Kidney epithelial cell (primary cell): ENCODE results near the gene ATXN1. TPM values are rescaled to one million over a fixed set of nuclear protein-coding genes. Genes with fewer than 3 reads are reported as not detected.

ENCODE experiments used
- DNase-seq: peaks from one replicate; pipeline ENCODE4 v3.0.0-alpha.2; 2010; ENCODE audit warnings: low read depth
- H3K27me3 ChIP-seq: 2 replicates; pipeline ENCODE4 v1.6.0; 2011; ENCODE audit warnings: low read length; ENCODE audit not compliant: control insufficient read depth, insufficient read depth
- H3K36me3 ChIP-seq: 2 replicates; pipeline ENCODE4 v1.5.1; 2011; ENCODE audit warnings: low read length; ENCODE audit not compliant: control insufficient read depth, insufficient read depth
- H3K4me3 ChIP-seq: 2 replicates; pipeline ENCODE4 v1.5.1; 2011; ENCODE audit warnings: low read depth, mild to moderate bottlenecking, control low read depth, low read length
- CTCF ChIP-seq: IDR thresholded peaks from 2 replicates; pipeline ENCODE4 v1.5.1; 2011; ENCODE audit warnings: mild to moderate bottlenecking, moderate library complexity, low read length, control low read depth, inconsistent platforms; ENCODE audit not compliant: insufficient read depth, poor library complexity, severe bottlenecking
- total RNA-seq: library from RNA; depleted of rRNA; stranded (reverse); fragments of >200 nt; gene quantifications from 2 replicates; pipeline ENCODE4 v1.2.3, GENCODE V29; 2015

Gene ATXN1
- total RNA-seq, 1 donor from 2014 or later: 12.5 TPM

- no peak for DNase-seq
- Histone ChIP-seq H3K36me3 (peaks cover 1% of the 10 kb centered on the region), H3K27me3 (no peaks in the 10 kb centered on the region), H3K4me3 (no peak overlapping the region)
- no peak for TF ChIP-seq CTCF
Measured at GRCh38 chr6:16756660-16757255, 4.5 kb downstream of the ATXN1 start.

- TF ChIP-seq CTCF: no peak
- H3K36me3 ChIP-seq: peaks cover 1% of the 10 kb centered on the region
- DNase-seq: no peak
- H3K4me3 ChIP-seq: no peak overlapping the region
- no peaks in the 10 kb centered on the region for H3K27me3 ChIP-seq
Measured at GRCh38 chr6:16755544-16755943, 5.7 kb downstream of the ATXN1 start.

GRCh38 chr6:16754876-16755275 lies 6.4 kb downstream of the ATXN1 start:
- DNase-seq: no peak
- TF ChIP-seq CTCF: no peak
- peaks cover 1% of the 10 kb centered on the region for H3K36me3 ChIP-seq
- H3K27me3 ChIP-seq: no peaks in the 10 kb centered on the region
- H3K4me3 ChIP-seq: no peak overlapping the region

GRCh38 chr6:16754274-16754673 lies 7.0 kb downstream of the ATXN1 start:
- Histone ChIP-seq H3K27me3 (no peaks in the 10 kb centered on the region), H3K4me3 (no peak overlapping the region), H3K36me3 (peaks cover 1% of the 10 kb centered on the region)
- TF ChIP-seq CTCF: no peak
- no peak for DNase-seq

GRCh38 chr6:16753341-16753740 lies 7.9 kb downstream of the ATXN1 start:
- Histone ChIP-seq H3K36me3 (peaks cover 1% of the 10 kb centered on the region), H3K27me3 (no peaks in the 10 kb centered on the region), H3K4me3 (no peak overlapping the region)
- DNase-seq: no peak
- no peak for TF ChIP-seq CTCF

- TF ChIP-seq CTCF: no peak
- H3K4me3 ChIP-seq: no peak overlapping the region
- no peaks in the 10 kb centered on the region for H3K27me3 ChIP-seq
- DNase-seq: no peak
- H3K36me3 ChIP-seq: peaks cover 1% of the 10 kb centered on the region
Measured at GRCh38 chr6:16752206-16752866, 8.9 kb downstream of the ATXN1 start.
